A549 (cell line): Measurements from ENCODE around the gene KIAA2012. TPM values are rescaled to one million over a fixed set of nuclear protein-coding genes. Genes with fewer than 3 reads are reported as not detected.

ENCODE experiments used
- ATAC-seq, 2 experiments: fragments of 200-7000 bp in 1 of 2; fragments of >200 bp in 1 of 2; cut with Nextera tagmentation in 1 of 2; cut with Tn5 transposase in 1 of 2; 3 replicates each; pipeline versions ENCODE4 v1.8.0 to v1.9.1; 2018 to 2020; ENCODE audit warnings: mild to moderate bottlenecking in 1 of 2, moderate library complexity in 1 of 2
- CTCF ChIA-PET: fragments of 300-600 bp; sonication (Branson Sonifier 250); formaldehyde crosslinking; extraction: SDS; loops from one replicate; lab custom pipeline; 2021; ENCODE audit warnings: antibody characterized with exemption, inconsistent platforms; lab: Yijun Ruan, JAX
- POLR2A ChIA-PET: fragments of 350-600 bp; formaldehyde crosslinking; extraction: SDS; loops from one replicate; lab custom pipeline; 2021; ENCODE audit warnings: antibody characterized with exemption, inconsistent platforms; lab: Yijun Ruan, JAX
- DNase-seq, 2 experiments: peaks; one replicate each; pipeline versions ENCODE4 v3.0.0 to v3.0.0-alpha.2; 2011 to 2016; ENCODE audit warnings: low read depth in 1 of 2, low spot score in 1 of 2
- FAIRE-seq: peaks from 2 replicates; lab custom pipeline; 2011; peaks lifted over from hg19 to GRCh38; lab: Jason Lieb, UNC
- H3K27ac ChIP-seq, 2 experiments: fragments of >200 bp; sonication (Bioruptor Twin); formaldehyde crosslinking; 3 replicates each; pipeline ENCODE4 v1.5.1; 2016 to 2017
- H3K4me1 ChIP-seq: fragments of >200 bp; sonication (Bioruptor Twin); formaldehyde crosslinking; 3 replicates; pipeline ENCODE4 v1.6.1; 2016
- H3K4me2 ChIP-seq: fragments of >200 bp; sonication (Bioruptor Twin); formaldehyde crosslinking; 3 replicates; pipeline ENCODE4 v1.6.1; 2016
- H3K4me3 ChIP-seq: fragments of >200 bp; sonication (Bioruptor Twin); formaldehyde crosslinking; 3 replicates; pipeline ENCODE4 v1.5.1; 2016
- H3K9me3 ChIP-seq: fragments of >200 bp; sonication (Bioruptor Twin); formaldehyde crosslinking; 3 replicates; pipeline ENCODE4 v1.6.1; 2016
- CBX8 ChIP-seq: fragments of 200-600 bp; sonication (generic); IDR thresholded peaks from 2 replicates; pipeline ENCODE4 v1.6.1; 2016
- CHD2 ChIP-seq: fragments of 150-350 bp; IDR thresholded peaks from 2 replicates; pipeline ENCODE4 v1.6.1; 2014; ENCODE audit warnings: low read length; ENCODE audit not compliant: partially characterized antibody
- CHD4 ChIP-seq: fragments of 200-600 bp; sonication (generic); IDR thresholded peaks from 2 replicates; pipeline ENCODE4 v1.6.1; 2016; ENCODE audit warnings: antibody characterized with exemption, mild to moderate bottlenecking, borderline replicate concordance
- EP300 ChIP-seq, 2 experiments: fragments of >200 bp; sonication (Bioruptor Twin); formaldehyde crosslinking; IDR thresholded peaks; 2 replicates in 1 of 2; 3 replicates in 1 of 2; pipeline ENCODE4 v1.6.1; 2016 to 2017
- FOSL2 ChIP-seq, 2 experiments: fragments of 450-650 bp in 1 of 2; fragments of >200 bp in 1 of 2; sonication (Bioruptor Twin) in 1 of 2; formaldehyde crosslinking; IDR thresholded peaks; 2 replicates each; pipeline versions ENCODE4 v1.5.0 to v1.6.1; 2016 to 2020; ENCODE audit warnings: mild to moderate bottlenecking in 1 of 2, moderate library complexity in 1 of 2
- GATA3 ChIP-seq: IDR thresholded peaks from 2 replicates; pipeline ENCODE4 v1.6.1; 2012; ENCODE audit warnings: borderline replicate concordance
- HES2 ChIP-seq: fragments of >200 bp; sonication (Bioruptor Twin); formaldehyde crosslinking; IDR thresholded peaks from 2 replicates; pipeline ENCODE4 v1.6.1; 2016
- HOXB5 ChIP-seq: fragments of 250-450 bp; sonication (Bioruptor Pico); IDR thresholded peaks from 2 replicates; pipeline ENCODE4 v1.5.0; 2020; ENCODE audit warnings: mild to moderate bottlenecking, moderate library complexity
- JUN ChIP-seq, 2 experiments: fragments of >200 bp; sonication (Bioruptor Twin); formaldehyde crosslinking; IDR thresholded peaks; 2 replicates in 1 of 2; 3 replicates in 1 of 2; pipeline ENCODE4 v1.6.1; 2016 to 2017
- KDM1A ChIP-seq: fragments of 200-600 bp; sonication (generic); IDR thresholded peaks from 2 replicates; pipeline ENCODE4 v1.6.1; 2016; ENCODE audit warnings: low read depth, mild to moderate bottlenecking
- MAFK ChIP-seq: fragments of 450-650 bp; IDR thresholded peaks from 2 replicates; pipeline ENCODE4 v1.6.1; 2014; ENCODE audit not compliant: partially characterized antibody
- MYC ChIP-seq: IDR thresholded peaks from 2 replicates; pipeline ENCODE4 v1.6.1; 2012; ENCODE audit warnings: mild to moderate bottlenecking, inconsistent platforms, low read length, improper control_type of control experiment, borderline replicate concordance
- PBX3 ChIP-seq: IDR thresholded peaks from 2 replicates; pipeline ENCODE4 v1.6.1; 2012
- POLR2A ChIP-seq: IDR thresholded peaks from 2 replicates; pipeline ENCODE4 v1.6.1; 2012; ENCODE audit warnings: mild to moderate bottlenecking, low read length
- POLR2AphosphoS2 ChIP-seq: conservative IDR thresholded peaks from 2 replicates; pipeline ENCODE4 v1.6.1; 2012; ENCODE audit warnings: low read length, improper control_type of control experiment, inconsistent platforms
- REST ChIP-seq: fragments of 200-600 bp; sonication (generic); IDR thresholded peaks from 2 replicates; pipeline ENCODE4 v1.6.1; 2016; ENCODE audit warnings: antibody characterized with exemption, mild to moderate bottlenecking, moderate library complexity
- SREBF2 ChIP-seq: fragments of 450-650 bp; IDR thresholded peaks from 2 replicates; pipeline ENCODE4 v1.6.1; 2014; ENCODE audit warnings: mild to moderate bottlenecking, moderate library complexity
- WGBS: methylation state at CpG from one replicate; pipeline ENCODE4 v1.1.6; 2017; ENCODE audit errors: missing lambda C conversion rate; 5-methylcytosine and 5-hydroxymethylcytosine counted together
- polyA plus RNA-seq, 4 experiments: library from polyadenylated mRNA; depleted of rRNA in 3 of 4; stranded (reverse); fragments of >200 nt; fragmentation: RNase III in 1 of 4; extraction: RNeasy Plus Mini Kit Qiagen cat#74134 plus additional on column Dnase treatment in 1 of 4; gene quantifications; 2 replicates in 3 of 4; 3 replicates in 1 of 4; pipeline ENCODE4 v1.2.3, GENCODE V29; 2011 to 2017
- TF ChIP-seq, protein P1 (sequence below): fragments of >200 bp; sonication (Bioruptor Twin); formaldehyde crosslinking; IDR thresholded peaks from 3 replicates; pipeline ENCODE4 v1.6.1; 2016
- TF ChIP-seq, protein P2 (sequence below): fragments of >200 bp; sonication (Bioruptor Twin); formaldehyde crosslinking; IDR thresholded peaks from 3 replicates; pipeline ENCODE4 v1.5.1; 2016
- TF ChIP-seq, protein P3 (sequence below): IDR thresholded peaks from 2 replicates; pipeline ENCODE4 v1.6.1; 2012; ENCODE audit warnings: low read depth, borderline replicate concordance

KIAA2012 gene
- polyA plus RNA-seq, 2 of the 4 experiments (the other 2 are of a cell fraction), result 0.01 to 0.04 TPM

DNA sequence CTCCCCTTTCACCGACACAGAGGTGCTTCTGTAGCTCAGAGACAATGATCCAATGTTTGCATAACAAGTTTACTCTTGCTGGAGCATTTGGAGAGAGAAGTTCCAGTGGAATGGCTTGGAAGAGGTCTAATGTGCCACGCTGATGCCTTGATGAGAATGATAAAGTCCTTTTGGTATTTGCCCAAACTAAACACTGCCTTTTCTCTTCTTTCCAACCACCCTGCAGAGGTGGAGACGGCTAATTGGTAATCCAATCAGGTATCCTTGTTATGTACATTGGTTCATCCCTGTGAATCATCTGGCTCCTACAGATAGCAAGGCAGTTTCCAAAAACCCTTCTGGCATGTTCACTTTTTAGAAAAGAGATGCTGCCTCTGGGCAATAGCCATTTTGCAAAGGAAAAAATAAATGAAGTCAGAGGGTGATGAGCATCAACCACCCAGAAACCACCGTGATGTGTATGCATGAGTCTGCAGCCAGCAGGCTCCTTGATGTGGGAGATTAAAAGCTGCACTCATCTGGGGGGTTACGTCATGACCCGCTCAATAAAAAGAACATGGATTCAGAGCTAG lies 40.6 kb downstream of the KIAA2012 start:
- no peaks in the 10 kb centered on the region for H3K9me3 ChIP-seq
- WGBS, result 42% methylated on average over 6 of the region's 6 CpGs
- POLR2A ChIA-PET, result no interaction called here
- peak in 1 of 2 experiments; percentile 55; a peak in 3 of 6 replicates for ATAC-seq
- CTCF ChIA-PET, result interaction anchor here (0.6 to 1.3 kb wide), 6 partner anchors 9 to 252 kb away, joined by 3 to 4 read pairs (median 3); no protein-coding TSS in a partner anchor
- H3K4me1 ChIP-seq, result peaks cover 69% of the 10 kb centered on the region
- FAIRE-seq, result no peak
- TF ChIP-seq JUN (IDR thresholded peaks at IDR 0.05) (0 out of 5 replicates have a peak, but pooled peaks of 1 of the 2 experiments have one; percentile 17), EP300 (IDR thresholded peaks at IDR 0.05) (peak in 1 of 2 experiments; percentile 11; a peak in 1 of 5 replicates), POLR2A (no peak), GATA3 (peak; percentile 51; the same call in 1 of the 2 replicates)
- TF ChIP-seq, all 56 proteins: peak for 3
- Histone ChIP-seq H3K27ac (peak overlapping the region; percentile 56 to 79; a peak in 5 of 6 replicates), H3K4me3 (no peak overlapping the region), H3K4me2 (peak overlapping the region; percentile 67)
- peak in 1 of 2 experiments; percentile 27 for DNase-seq

DNA sequence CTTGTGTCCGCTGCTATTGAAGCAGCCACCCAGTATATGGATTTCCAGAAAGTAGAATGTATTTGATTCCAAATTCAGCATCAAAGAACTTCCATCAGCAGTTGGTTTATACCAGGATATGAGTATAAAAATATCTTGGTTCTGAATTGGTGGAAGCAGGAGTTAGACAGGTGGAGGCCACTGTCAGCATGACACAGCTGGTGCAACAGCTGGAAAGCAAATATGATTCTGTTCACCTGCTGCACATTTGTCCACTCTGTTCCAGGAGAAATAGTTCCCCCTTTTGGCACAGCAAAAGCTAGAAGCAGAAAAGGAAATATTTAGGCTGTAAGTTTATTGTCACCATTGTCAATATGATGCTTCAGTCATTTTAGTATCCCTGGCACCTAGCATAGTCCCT lies 41.2 kb downstream of the KIAA2012 start:
- POLR2A ChIA-PET, result no interaction called here
- peaks cover 67% of the 10 kb centered on the region for H3K4me1 ChIP-seq
- peak overlapping the region; percentile 67 for H3K4me2 ChIP-seq
- H3K9me3 ChIP-seq, result no peaks in the 10 kb centered on the region
- ATAC-seq (no peak), FAIRE-seq (no peak), DNase-seq (no peak)
- WGBS, result 83% methylated on average over 1 of the region's 1 CpG
- TF ChIP-seq GATA3 (no peak), SREBF2 (no peak), CBX8 (no peak), KDM1A (no peak), HOXB5 (CRISPR knock-in tag) (no peak), REST (no peak)
- CTCF ChIA-PET, result interaction anchor here (0.6 to 1.3 kb wide), 5 partner anchors 10 to 253 kb away, joined by 3 to 4 read pairs (median 3); no protein-coding TSS in a partner anchor
- no peak overlapping the region for H3K4me3 ChIP-seq
- peak overlapping the region; percentile 56 to 79; a peak in 5 of 6 replicates for H3K27ac ChIP-seq

GRCh38 chr2:202114795-202115194 lies 41.7 kb downstream of the KIAA2012 start:
- FAIRE-seq, result no peak
- CTCF ChIA-PET, result interaction anchor here (0.9 to 1.8 kb wide), 3 partner anchors 19 to 64 kb away, joined by 3 to 6 read pairs (median 3); no protein-coding TSS in a partner anchor
- 82% methylated on average over 1 of the region's 1 CpG for WGBS

GRCh38 chr2:202115479-202115971 lies 42.5 kb downstream of the KIAA2012 start:
- ChIA-PET CTCF (interaction anchor here (0.6 to 1.8 kb wide), 3 partner anchors 42 to 93 kb away, joined by 3 to 6 read pairs (median 3); no protein-coding TSS in a partner anchor), POLR2A (interaction anchor here (0.6 to 0.7 kb wide), 2 partner anchors 20 to 31 kb away, joined by 3 read pairs; no protein-coding TSS in a partner anchor)
- Histone ChIP-seq H3K27ac (peak overlapping the region; percentile 56 to 79), H3K4me3 (no peak overlapping the region), H3K4me1 (peaks cover 54% of the 10 kb centered on the region), H3K9me3 (no peaks in the 10 kb centered on the region; the same call in 2 of the 3 replicates), H3K4me2 (peak overlapping the region; percentile 67)
- FAIRE-seq (no peak), DNase-seq (peak in 1 of 2 experiments; percentile 47), ATAC-seq (peak; percentile 39 to 67; a peak in 3 of 6 replicates)
- WGBS, result 4% methylated on average over 1 of the region's 1 CpG
- TF ChIP-seq, protein P1, sequence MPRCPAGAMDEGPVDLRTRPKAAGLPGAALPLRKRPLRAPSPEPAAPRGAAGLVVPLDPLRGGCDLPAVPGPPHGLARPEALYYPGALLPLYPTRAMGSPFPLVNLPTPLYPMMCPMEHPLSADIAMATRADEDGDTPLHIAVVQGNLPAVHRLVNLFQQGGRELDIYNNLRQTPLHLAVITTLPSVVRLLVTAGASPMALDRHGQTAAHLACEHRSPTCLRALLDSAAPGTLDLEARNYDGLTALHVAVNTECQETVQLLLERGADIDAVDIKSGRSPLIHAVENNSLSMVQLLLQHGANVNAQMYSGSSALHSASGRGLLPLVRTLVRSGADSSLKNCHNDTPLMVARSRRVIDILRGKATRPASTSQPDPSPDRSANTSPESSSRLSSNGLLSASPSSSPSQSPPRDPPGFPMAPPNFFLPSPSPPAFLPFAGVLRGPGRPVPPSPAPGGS, result no peak
- TF ChIP-seq MYC, result no peak
- no peak for TF ChIP-seq HES2
- no peak for TF ChIP-seq FOSL2 (IDR thresholded peaks at IDR 0.05)
- TF ChIP-seq FOSL2 (CRISPR knock-in tag; IDR thresholded peaks at IDR 0.05), result peak; percentile 56
- no peak for TF ChIP-seq CHD4
- TF ChIP-seq, protein P2, sequence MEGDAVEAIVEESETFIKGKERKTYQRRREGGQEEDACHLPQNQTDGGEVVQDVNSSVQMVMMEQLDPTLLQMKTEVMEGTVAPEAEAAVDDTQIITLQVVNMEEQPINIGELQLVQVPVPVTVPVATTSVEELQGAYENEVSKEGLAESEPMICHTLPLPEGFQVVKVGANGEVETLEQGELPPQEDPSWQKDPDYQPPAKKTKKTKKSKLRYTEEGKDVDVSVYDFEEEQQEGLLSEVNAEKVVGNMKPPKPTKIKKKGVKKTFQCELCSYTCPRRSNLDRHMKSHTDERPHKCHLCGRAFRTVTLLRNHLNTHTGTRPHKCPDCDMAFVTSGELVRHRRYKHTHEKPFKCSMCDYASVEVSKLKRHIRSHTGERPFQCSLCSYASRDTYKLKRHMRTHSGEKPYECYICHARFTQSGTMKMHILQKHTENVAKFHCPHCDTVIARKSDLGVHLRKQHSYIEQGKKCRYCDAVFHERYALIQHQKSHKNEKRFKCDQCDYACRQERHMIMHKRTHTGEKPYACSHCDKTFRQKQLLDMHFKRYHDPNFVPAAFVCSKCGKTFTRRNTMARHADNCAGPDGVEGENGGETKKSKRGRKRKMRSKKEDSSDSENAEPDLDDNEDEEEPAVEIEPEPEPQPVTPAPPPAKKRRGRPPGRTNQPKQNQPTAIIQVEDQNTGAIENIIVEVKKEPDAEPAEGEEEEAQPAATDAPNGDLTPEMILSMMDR, result no peak
- TF ChIP-seq PBX3, result no peak

More at GRCh38 chr2:202114795-202115194, 41.7 kb downstream of the KIAA2012 start:
- ATAC-seq (no peak), DNase-seq (no peak)
- no peak overlapping the region for H3K4me3 ChIP-seq
- peaks cover 61% of the 10 kb centered on the region for H3K4me1 ChIP-seq
- no peaks in the 10 kb centered on the region; the same call in 2 of the 3 replicates for H3K9me3 ChIP-seq
- H3K4me2 ChIP-seq, result peak overlapping the region; percentile 67
- TF ChIP-seq POLR2AphosphoS2, result no peak
- no peak for TF ChIP-seq CHD2
- TF ChIP-seq MAFK, result no peak
- no peak for TF ChIP-seq SREBF2
- TF ChIP-seq, protein P3, sequence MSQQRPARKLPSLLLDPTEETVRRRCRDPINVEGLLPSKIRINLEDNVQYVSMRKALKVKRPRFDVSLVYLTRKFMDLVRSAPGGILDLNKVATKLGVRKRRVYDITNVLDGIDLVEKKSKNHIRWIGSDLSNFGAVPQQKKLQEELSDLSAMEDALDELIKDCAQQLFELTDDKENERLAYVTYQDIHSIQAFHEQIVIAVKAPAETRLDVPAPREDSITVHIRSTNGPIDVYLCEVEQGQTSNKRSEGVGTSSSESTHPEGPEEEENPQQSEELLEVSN, result no peak
- no peak for TF ChIP-seq HOXB5 (CRISPR knock-in tag)
- peak overlapping the region; percentile 56 to 79; a peak in 5 of 6 replicates for H3K27ac ChIP-seq
- POLR2A ChIA-PET, result no interaction called here
